IMR-90 (cell line): ENCODE measurements around the gene NCAM1. TPM values are rescaled to one million over a fixed set of nuclear protein-coding genes. Genes with fewer than 3 reads are reported as not detected.

ENCODE experiments used
- ATAC-seq: fragments of 200-7000 bp; cut with Tn5 transposase; 2 replicates; pipeline ENCODE4 v1.9.1; 2020; ENCODE audit warnings: low read depth, mild to moderate bottlenecking, moderate library complexity
- BruUV-seq: library from RNA; stranded (reverse); fragments of 400-500 nt; replicated peaks from 2 replicates; lab custom pipeline; 2021; lab: Mats Ljungman, UMichigan
- CTCF ChIA-PET: fragments of 300-600 bp; formaldehyde crosslinking; extraction: SDS; loops from one replicate; lab custom pipeline; 2021; ENCODE audit warnings: antibody characterized with exemption; lab: Yijun Ruan, JAX
- POLR2A ChIA-PET: fragments of 300-600 bp; sonication (Branson Sonifier 250); formaldehyde crosslinking; loops from one replicate; lab custom pipeline; 2022; ENCODE audit warnings: antibody characterized with exemption; ENCODE audit not compliant: unreplicated experiment; lab: Charles Lee
- DNase-seq: peaks from one replicate; pipeline ENCODE4 v3.0.0; 2013
- H2AFZ ChIP-seq: replicated peaks from 2 replicates; pipeline ENCODE3; 2013; ENCODE audit warnings: low read length, mild to moderate bottlenecking; ENCODE audit not compliant: poor library complexity
- H2AK5ac ChIP-seq: 2 replicates; pipeline ENCODE4 v1.6.1; 2013; ENCODE audit warnings: low read depth, low read length, inconsistent platforms
- H2AK9ac ChIP-seq: replicated peaks from 2 replicates; pipeline ENCODE3; 2013; ENCODE audit warnings: mild to moderate bottlenecking, low read depth, low read length, moderate library complexity; ENCODE audit not compliant: poor library complexity
- H2BK120ac ChIP-seq: 2 replicates; pipeline ENCODE4 v1.6.1; 2013; ENCODE audit warnings: low read depth, low read length, inconsistent platforms
- H2BK15ac ChIP-seq: 3 replicates; pipeline ENCODE4 v1.6.1; 2013; ENCODE audit warnings: low read depth, low read length, inconsistent platforms
- H2BK20ac ChIP-seq: 2 replicates; pipeline ENCODE4 v1.6.1; 2013; ENCODE audit warnings: low read depth, mild to moderate bottlenecking, inconsistent platforms, low read length, moderate library complexity
- H2BK5ac ChIP-seq: 2 replicates; pipeline ENCODE4 v1.6.1; 2013; ENCODE audit warnings: mild to moderate bottlenecking, low read depth, low read length, inconsistent platforms; ENCODE audit not compliant: poor library complexity, severe bottlenecking
- H3K14ac ChIP-seq: replicated peaks from 2 replicates; pipeline ENCODE4 v1.6.1; 2013; ENCODE audit warnings: low read depth, low read length, inconsistent platforms
- H3K18ac ChIP-seq: 2 replicates; pipeline ENCODE4 v1.6.1; 2013; ENCODE audit warnings: low read depth, low read length, control low read depth
- H3K23ac ChIP-seq: 2 replicates; pipeline ENCODE4 v1.6.1; 2013; ENCODE audit warnings: low read depth, low read length, inconsistent platforms
- H3K27ac ChIP-seq: 2 replicates; pipeline ENCODE4 v1.5.1; 2013; ENCODE audit warnings: mild to moderate bottlenecking, control low read depth, low read length; ENCODE audit not compliant: insufficient read depth
- H3K27me3 ChIP-seq: 2 replicates; pipeline ENCODE4 v1.6.1; 2013; ENCODE audit warnings: low read length; ENCODE audit not compliant: control insufficient read depth, insufficient read depth
- H3K36me3 ChIP-seq: 2 replicates; pipeline ENCODE4 v1.6.1; 2013; ENCODE audit warnings: low read length, mixed read lengths; ENCODE audit not compliant: control insufficient read depth, insufficient read depth
- H3K4ac ChIP-seq: 2 replicates; pipeline ENCODE4 v1.6.1; 2013; ENCODE audit warnings: low read depth, low read length, inconsistent platforms
- H3K4me1 ChIP-seq: 2 replicates; pipeline ENCODE4 v1.6.1; 2013; ENCODE audit warnings: low read length, mixed read lengths; ENCODE audit not compliant: control insufficient read depth, insufficient read depth
- H3K4me2 ChIP-seq: 2 replicates; pipeline ENCODE4 v1.6.1; 2013; ENCODE audit warnings: low read depth, mild to moderate bottlenecking, control low read depth, low read length, moderate library complexity
- H3K4me3 ChIP-seq: 2 replicates; pipeline ENCODE4 v1.5.1; 2013; ENCODE audit warnings: low read depth, mild to moderate bottlenecking, control low read depth, low read length, moderate library complexity; ENCODE audit not compliant: insufficient read depth
- H3K56ac ChIP-seq: 2 replicates; pipeline ENCODE4 v1.6.1; 2013; ENCODE audit warnings: low read length, inconsistent platforms; ENCODE audit not compliant: insufficient read depth; ENCODE audit errors: extremely low read depth
- H3K79me1 ChIP-seq, 2 experiments: 2 replicates each; pipeline ENCODE4 v1.6.1; 2013; ENCODE audit warnings: low read length in 2 of 2, inconsistent platforms in 1 of 2, low read depth in 1 of 2
- H3K9ac ChIP-seq: 2 replicates; pipeline ENCODE4 v1.6.1; 2013; ENCODE audit warnings: low read depth, low read length, control low read depth
- H3K9me1 ChIP-seq: 2 replicates; pipeline ENCODE4 v1.6.1; 2013; ENCODE audit warnings: low read length, inconsistent platforms; ENCODE audit not compliant: insufficient read depth
- H3K9me3 ChIP-seq: 2 replicates; pipeline ENCODE4 v1.6.1; 2013; ENCODE audit warnings: low read length; ENCODE audit not compliant: control insufficient read depth, insufficient read depth
- H4K20me1 ChIP-seq: 2 replicates; pipeline ENCODE4 v1.6.1; 2013; ENCODE audit warnings: low read length, inconsistent platforms; ENCODE audit not compliant: insufficient read depth
- H4K5ac ChIP-seq: 2 replicates; pipeline ENCODE4 v1.6.1; 2013; ENCODE audit warnings: mild to moderate bottlenecking, low read depth, low read length, control low read depth
- H4K8ac ChIP-seq, 2 experiments: 2 replicates each; pipeline ENCODE4 v1.6.1; 2013; ENCODE audit warnings: low read depth in 2 of 2, low read length in 2 of 2, control low read depth in 1 of 2, inconsistent platforms in 1 of 2
- H4K91ac ChIP-seq: 2 replicates; pipeline ENCODE4 v1.6.1; 2013; ENCODE audit warnings: low read depth, low read length, inconsistent platforms; ENCODE audit not compliant: insufficient read depth
- CEBPB ChIP-seq: IDR thresholded peaks from 2 replicates; pipeline ENCODE4 v1.6.1; 2012; ENCODE audit warnings: low read depth, low read length, improper control_type of control experiment
- CHD1 ChIP-seq: IDR thresholded peaks from 2 replicates; pipeline ENCODE4 v1.6.1; 2012; ENCODE audit warnings: low read depth, low read length, improper control_type of control experiment
- WGBS, 2 experiments: methylation state at CpG; one replicate each; pipeline versions ENCODE4 v1.1.5 to v1.1.7; 2013; ENCODE audit warnings: missing lambda C conversion rate in 2 of 2; ENCODE audit not compliant: insufficient read length in 1 of 2; ENCODE audit errors: extremely low coverage in 2 of 2; 5-methylcytosine and 5-hydroxymethylcytosine counted together
- dilution Hi-C: fragments of 300-500 bp; cut with HindIII; formaldehyde crosslinking; loops from one replicate; pipeline ENCODE4 v1.14.3; 2018; ENCODE audit warnings: low sequenced_read_pairs; ENCODE audit not compliant: unreplicated experiment
- in situ Hi-C: fragments of 300-500 bp; cut with MboI; formaldehyde crosslinking; loops from 3 replicates; pipeline ENCODE4 v1.14.3; 2019; ENCODE audit warnings: low sequenced_read_pairs, inconsistent platforms, mixed read lengths
- intact Hi-C: fragments of 100-400 bp; cut with micrococcal nuclease; formaldehyde crosslinking; loops from 2 replicates; pipeline ENCODE4 v1.10.0; 2022
- polyA plus RNA-seq, 3 experiments: library from polyadenylated mRNA; depleted of rRNA; stranded (reverse); fragments of >200 nt; gene quantifications; 2 replicates each; pipeline ENCODE4 v1.2.3, GENCODE V29; 2012; ENCODE audit warnings: low replicate concordance in 1 of 3
- total RNA-seq: library from RNA; depleted of rRNA; stranded (reverse); fragments of >200 nt; gene quantifications from 2 replicates; pipeline ENCODE4 v1.2.3, GENCODE V29; 2012

The NCAM1 gene
- total and polyA plus RNA-seq, 2 of the 4 experiments (the other 2 are of a cell fraction), result 0.09 to 0.18 TPM

- Histone ChIP-seq H2BK120ac (no peak overlapping the region), H3K9ac (no peak overlapping the region), H2AFZ (no peak overlapping the region), H3K27ac (no peak overlapping the region), H3K4me3 (no peak overlapping the region), H3K79me1 (no peaks in the 10 kb centered on the region), H4K20me1 (no peaks in the 10 kb centered on the region), H3K23ac (no peak overlapping the region), H3K4ac (no peak overlapping the region), H4K5ac (no peak overlapping the region), H2BK20ac (no peak overlapping the region), H4K91ac (no peak overlapping the region), H2AK9ac (no peak overlapping the region), H3K14ac (no peak overlapping the region), H3K4me2 (no peak overlapping the region), H3K18ac (no peak overlapping the region), H3K27me3 (no peaks in the 10 kb centered on the region), H3K9me3 (0 out of 2 replicates have a peak, but pooled peaks cover 2% of the 10 kb centered on the region), H3K4me1 (no peaks in the 10 kb centered on the region), H2BK15ac (no peak overlapping the region), H3K56ac (no peak overlapping the region), H4K8ac (no peak overlapping the region), H3K9me1 (no peaks in the 10 kb centered on the region), H2AK5ac (no peak overlapping the region), H3K36me3 (no peaks in the 10 kb centered on the region), H2BK5ac (no peak overlapping the region)
- intact Hi-C loops (no loop called here), in situ Hi-C loops (no loop called here), dilution Hi-C loops (no loop called here)
- 90% methylated on average over 2 of the region's 2 CpGs; no CpG with 5 or more reads in 1 of the 2 experiments for WGBS, 2 experiments
- DNase-seq (no peak), ATAC-seq (no peak)
- no TSS peak for BruUV-seq
- peak; percentile 84 for TF ChIP-seq CEBPB
- TF ChIP-seq CHD1, result no peak
- CTCF ChIA-PET, result no interaction called here
- POLR2A ChIA-PET, result no interaction called here
Measured at GRCh38 chr11:113022262-113022661, 61.0 kb downstream of the NCAM1 start.
